HEK293T (cell line): ENCODE results near the gene CLCN1.

ENCODE experiments used
- CTCF ChIA-PET: fragments of 350-600 bp; formaldehyde crosslinking; extraction: SDS; loops from one replicate; lab custom pipeline; 2021; ENCODE audit warnings: antibody characterized with exemption, inconsistent platforms; lab: Yijun Ruan, JAX
- POLR2A ChIA-PET: fragments of 350-600 bp; formaldehyde crosslinking; extraction: SDS; loops from one replicate; lab custom pipeline; 2020; ENCODE audit warnings: antibody characterized with exemption, inconsistent platforms; lab: Yijun Ruan, JAX
- DNase-seq: peaks from one replicate; pipeline ENCODE4 v3.0.0; 2012; ENCODE audit warnings: mixed read lengths; ENCODE audit errors: extremely low spot score
- ARNT ChIP-seq: fragments of 450-650 bp; IDR thresholded peaks from 2 replicates; pipeline ENCODE4 v1.6.1; 2017; ENCODE audit warnings: mild to moderate bottlenecking
- BHLHE40 ChIP-seq: fragments of 450-650 bp; IDR thresholded peaks from 2 replicates; pipeline ENCODE4 v1.6.1; 2016; ENCODE audit warnings: mild to moderate bottlenecking, moderate library complexity, borderline replicate concordance
- CTBP1 ChIP-seq: fragments of 450-650 bp; IDR thresholded peaks from 2 replicates; pipeline ENCODE4 v1.6.1; 2016; ENCODE audit warnings: borderline replicate concordance
- ELF4 ChIP-seq: fragments of 450-650 bp; IDR thresholded peaks from 2 replicates; pipeline ENCODE4 v1.6.1; 2017; ENCODE audit warnings: antibody characterized with exemption
- FOXA1 ChIP-seq: fragments of 450-650 bp; IDR thresholded peaks from 2 replicates; pipeline ENCODE4 v1.6.1; 2016; ENCODE audit warnings: mild to moderate bottlenecking
- FOXK2 ChIP-seq: fragments of 450-650 bp; IDR thresholded peaks from 2 replicates; pipeline ENCODE4 v1.6.1; 2016; ENCODE audit warnings: mild to moderate bottlenecking
- FOXM1 ChIP-seq: fragments of 450-650 bp; IDR thresholded peaks from 2 replicates; pipeline ENCODE4 v1.6.1; 2017; ENCODE audit warnings: mild to moderate bottlenecking, borderline replicate concordance
- HDGF ChIP-seq: fragments of 450-650 bp; IDR thresholded peaks from 2 replicates; pipeline ENCODE4 v1.6.1; 2017; ENCODE audit warnings: antibody characterized with exemption, borderline replicate concordance
- L3MBTL2 ChIP-seq: fragments of 450-650 bp; conservative IDR thresholded peaks from 2 replicates; pipeline ENCODE4 v1.6.1; 2016; ENCODE audit warnings: mild to moderate bottlenecking
- LEF1 ChIP-seq: fragments of 450-650 bp; IDR thresholded peaks from 2 replicates; pipeline ENCODE4 v1.6.1; 2017; ENCODE audit warnings: mild to moderate bottlenecking, borderline replicate concordance
- NFRKB ChIP-seq: fragments of 450-650 bp; IDR thresholded peaks from 2 replicates; pipeline ENCODE4 v1.6.1; 2016; ENCODE audit warnings: mild to moderate bottlenecking, moderate library complexity
- SP1 ChIP-seq: fragments of 450-650 bp; IDR thresholded peaks from 2 replicates; pipeline ENCODE4 v1.6.1; 2017
- SUZ12 ChIP-seq: fragments of 450-650 bp; IDR thresholded peaks from 2 replicates; pipeline ENCODE4 v1.6.1; 2016; ENCODE audit warnings: mild to moderate bottlenecking
- TARDBP ChIP-seq: fragments of 450-650 bp; IDR thresholded peaks from 2 replicates; pipeline ENCODE4 v1.6.1; 2016
- ZNF384 ChIP-seq: fragments of 450-650 bp; IDR thresholded peaks from 2 replicates; pipeline ENCODE4 v1.6.1; 2016
- TF ChIP-seq, protein P1 (sequence below): fragments of 450-650 bp; IDR thresholded peaks from 2 replicates; pipeline ENCODE4 v1.6.1; 2016

Gene CLCN1

DNA sequence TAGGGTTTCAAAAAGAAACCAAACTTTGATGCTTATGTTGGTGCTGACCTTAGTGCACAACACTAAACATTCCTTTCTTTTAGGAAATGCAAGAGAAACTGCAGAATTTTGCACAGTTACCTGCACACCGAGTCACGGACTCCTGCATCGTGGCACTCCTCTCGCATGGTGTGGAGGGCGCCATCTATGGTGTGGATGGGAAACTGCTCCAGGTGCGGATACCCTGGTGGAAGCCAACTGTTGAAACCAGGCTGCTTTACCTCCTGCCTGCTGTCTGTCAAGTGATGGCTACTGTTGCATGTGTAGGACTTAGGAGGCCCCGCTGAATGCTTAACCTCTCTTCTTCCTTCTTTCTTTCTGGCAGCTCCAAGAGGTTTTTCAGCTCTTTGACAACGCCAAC lies 16.1 kb upstream of the CLCN1 start:
- no peak for TF ChIP-seq FOXM1
- TF ChIP-seq, protein P1, sequence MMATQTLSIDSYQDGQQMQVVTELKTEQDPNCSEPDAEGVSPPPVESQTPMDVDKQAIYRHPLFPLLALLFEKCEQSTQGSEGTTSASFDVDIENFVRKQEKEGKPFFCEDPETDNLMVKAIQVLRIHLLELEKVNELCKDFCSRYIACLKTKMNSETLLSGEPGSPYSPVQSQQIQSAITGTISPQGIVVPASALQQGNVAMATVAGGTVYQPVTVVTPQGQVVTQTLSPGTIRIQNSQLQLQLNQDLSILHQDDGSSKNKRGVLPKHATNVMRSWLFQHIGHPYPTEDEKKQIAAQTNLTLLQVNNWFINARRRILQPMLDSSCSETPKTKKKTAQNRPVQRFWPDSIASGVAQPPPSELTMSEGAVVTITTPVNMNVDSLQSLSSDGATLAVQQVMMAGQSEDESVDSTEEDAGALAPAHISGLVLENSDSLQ = no peak; the same call in 1 of the 2 replicates
- no peak for TF ChIP-seq FOXA1
- TF ChIP-seq NFRKB = no peak
- no peak for TF ChIP-seq SP1
- no peak for TF ChIP-seq ZNF384
- TF ChIP-seq ARNT = no peak
- TF ChIP-seq ELF4 = no peak
- no peak for TF ChIP-seq TARDBP
- no peak for TF ChIP-seq BHLHE40
- no peak for TF ChIP-seq LEF1
- TF ChIP-seq CTBP1 = no peak
- TF ChIP-seq L3MBTL2 = no peak
- no peak for TF ChIP-seq HDGF
- TF ChIP-seq FOXK2 = no peak
- TF ChIP-seq SUZ12 = no peak
- ChIA-PET CTCF (interaction anchor here (0.7 to 1.7 kb wide), 10 partner anchors 9 to 106 kb away, joined by 3 to 14 read pairs (median 4); partner anchors contain the start of gene CLCN1), POLR2A (interaction anchor here (1.3 kb wide), 1 partner anchor 36 kb away, joined by 5 read pairs; the partner anchor contains the start of gene GSTK1)
- peak; percentile 69 for DNase-seq

DNA sequence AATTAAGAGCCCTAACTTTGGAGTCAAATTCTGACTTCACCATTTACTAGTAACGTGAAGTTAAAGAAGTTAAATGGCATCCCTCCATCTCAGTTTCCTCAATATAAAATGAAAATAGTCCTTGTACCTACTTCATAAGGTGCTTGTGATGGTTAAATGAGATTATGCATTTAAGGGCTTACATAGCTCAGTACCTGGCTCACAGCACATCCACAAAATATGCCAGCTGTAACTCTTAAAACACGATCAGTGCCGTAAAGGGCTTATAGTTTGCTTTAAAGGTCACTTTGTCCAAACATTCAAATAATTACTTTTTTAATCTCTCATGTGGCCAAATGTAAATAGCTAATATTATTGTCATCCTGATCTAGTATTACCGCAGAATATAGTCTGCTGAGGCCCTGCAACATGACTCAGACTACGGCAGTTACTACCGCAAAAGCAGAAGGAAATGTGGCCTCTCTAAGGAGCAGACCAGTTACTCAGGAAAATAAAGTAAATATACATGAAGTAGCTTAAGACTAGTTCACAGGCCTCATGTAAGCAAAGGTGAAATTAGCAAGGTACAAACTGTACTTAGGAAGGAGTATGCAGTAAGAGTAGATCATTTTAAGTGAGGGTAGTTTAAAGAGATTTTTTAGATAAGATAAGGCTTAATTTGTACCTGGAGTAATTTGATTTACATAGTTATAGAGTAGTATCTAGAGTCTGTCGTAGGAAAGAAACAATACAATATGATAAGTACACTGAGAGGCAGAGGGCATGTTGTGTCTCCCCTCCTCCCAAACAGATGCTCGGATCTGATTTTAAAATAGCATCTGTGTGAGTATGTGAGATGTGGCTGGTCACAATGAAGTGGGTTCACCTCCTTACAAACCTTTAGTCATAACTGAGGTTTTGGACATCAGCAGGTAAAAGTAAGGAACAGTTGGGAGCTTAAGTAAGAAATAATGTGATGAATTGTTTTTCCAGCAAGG lies 14.7 kb upstream of the CLCN1 start:
- ChIA-PET CTCF (interaction anchor here (0.7 to 1.2 kb wide), 4 partner anchors 9 to 79 kb away, joined by 3 to 4 read pairs (median 3); partner anchors contain the start of genes CLCN1 and GSTK1), POLR2A (interaction anchor here (1.8 kb wide), 1 partner anchor 38 kb away, joined by 5 read pairs; the partner anchor contains the start of gene GSTK1)
- TF ChIP-seq LEF1 = no peak
- TF ChIP-seq FOXK2 = no peak
- no peak for TF ChIP-seq BHLHE40
- TF ChIP-seq FOXM1 = no peak
- no peak for TF ChIP-seq CTBP1
- DNase-seq = no peak

DNA sequence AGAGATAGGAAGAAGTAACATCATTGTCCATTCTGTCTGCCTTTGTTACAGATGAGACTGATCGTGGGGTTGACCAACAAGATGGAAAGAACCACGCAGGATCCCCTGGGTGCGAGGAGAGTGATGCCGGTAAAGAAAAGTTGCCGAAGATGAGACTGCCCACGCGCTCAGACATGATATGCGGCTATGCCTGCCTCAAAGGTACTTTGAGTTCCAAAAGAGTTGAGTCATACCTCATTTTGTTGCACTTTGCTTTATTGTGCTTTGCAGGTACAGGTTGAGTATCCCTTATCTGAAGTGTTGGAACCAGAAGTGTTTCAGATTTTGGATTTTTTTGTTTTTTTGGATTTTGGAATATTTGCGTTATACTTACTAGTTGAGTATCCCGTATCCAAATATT lies 12.2 kb upstream of the CLCN1 start:
- no peak for DNase-seq
- TF ChIP-seq FOXA1 (no peak), NFRKB (no peak), HDGF (no peak), L3MBTL2 (no peak), FOXK2 (no peak), CTBP1 (no peak), ZNF384 (no peak)
- ChIA-PET POLR2A (no interaction called here), CTCF (no interaction called here)

DNA sequence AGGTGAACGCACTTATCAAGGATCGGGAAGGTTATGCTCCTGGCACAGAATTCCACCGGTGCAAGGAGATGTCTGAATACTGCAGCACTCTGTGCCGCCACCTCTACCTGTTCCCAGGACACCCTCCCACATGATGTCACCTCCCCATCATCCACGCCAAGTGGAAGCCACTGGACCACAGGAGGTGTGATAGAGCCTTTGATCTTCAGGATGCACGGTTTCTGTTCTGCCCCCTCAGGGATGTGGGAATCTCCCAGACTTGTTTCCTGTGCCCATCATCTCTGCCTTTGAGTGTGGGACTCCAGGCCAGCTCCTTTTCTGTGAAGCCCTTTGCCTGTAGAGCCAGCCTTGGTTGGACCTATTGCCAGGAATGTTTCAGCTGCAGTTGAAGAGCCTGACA lies 11.0 kb upstream of the CLCN1 start:
- CTCF ChIA-PET = interaction anchor here (0.9 to 2.7 kb wide), 4 partner anchors 9 to 432 kb away, joined by 3 to 16 read pairs (median 5); no protein-coding TSS in a partner anchor
- TF ChIP-seq SP1 (no peak), ELF4 (no peak)
- POLR2A ChIA-PET = no interaction called here
- DNase-seq = no peak

DNA sequence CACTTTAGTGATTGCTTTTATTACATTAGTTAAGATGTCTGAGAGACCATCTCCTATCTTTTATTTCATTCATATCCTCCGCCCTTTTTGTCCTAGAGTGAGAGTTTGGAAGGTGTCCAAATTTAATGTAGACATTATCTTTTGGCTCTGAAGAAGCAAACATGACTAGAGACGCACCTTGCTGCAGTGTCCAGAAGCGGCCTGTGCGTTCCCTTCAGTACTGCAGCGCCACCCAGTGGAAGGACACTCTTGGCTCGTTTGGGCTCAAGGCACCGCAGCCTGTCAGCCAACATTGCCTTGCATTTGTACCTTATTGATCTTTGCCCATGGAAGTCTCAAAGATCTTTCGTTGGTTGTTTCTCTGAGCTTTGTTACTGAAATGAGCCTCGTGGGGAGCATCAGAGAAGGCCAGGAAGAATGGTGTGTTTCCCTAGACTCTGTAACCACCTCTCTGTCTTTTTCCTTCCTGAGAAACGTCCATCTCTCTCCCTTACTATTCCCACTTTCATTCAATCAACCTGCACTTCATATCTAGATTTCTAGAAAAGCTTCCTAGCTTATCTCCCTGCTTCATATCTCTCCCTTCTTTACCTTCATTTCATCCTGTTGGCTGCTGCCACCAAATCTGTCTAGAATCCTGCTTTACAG lies 10.4 kb upstream of the CLCN1 start:
- CTCF ChIA-PET = interaction anchor here (0.9 to 2.7 kb wide), 4 partner anchors 9 to 433 kb away, joined by 3 to 16 read pairs (median 5); no protein-coding TSS in a partner anchor
- TF ChIP-seq FOXA1 (no peak), L3MBTL2 (no peak), FOXK2 (no peak), HDGF (no peak), FOXM1 (no peak), ARNT (no peak)
- POLR2A ChIA-PET = no interaction called here
- DNase-seq = peak; percentile 85

DNA sequence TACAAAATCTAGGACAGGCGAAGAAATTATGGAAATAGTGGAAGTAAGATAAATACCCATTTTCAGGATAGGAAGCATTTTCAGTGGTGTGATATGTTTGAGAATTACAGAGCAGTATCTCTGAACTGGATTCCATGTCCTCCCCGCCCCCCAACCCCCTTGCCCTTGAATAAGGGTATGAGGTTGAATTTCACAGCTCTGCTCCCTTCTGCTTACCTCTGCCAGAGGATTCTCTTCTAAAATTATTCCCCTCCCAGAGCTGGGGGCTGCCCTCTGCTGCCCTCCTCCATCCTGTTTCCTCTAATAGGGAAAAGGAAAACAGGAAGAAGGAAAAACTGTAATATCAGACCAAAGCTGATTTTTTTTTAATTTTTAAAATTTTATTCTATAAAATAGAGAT lies 7.3 kb upstream of the CLCN1 start:
- no peak for TF ChIP-seq FOXK2
- TF ChIP-seq, protein P1 = no peak
- ChIA-PET CTCF (interaction anchor here (1.5 to 2.5 kb wide), 2 partner anchors 9 to 68 kb away, joined by 5 to 12 read pairs; no protein-coding TSS in a partner anchor), POLR2A (interaction anchor here (0.8 to 1.6 kb wide), 2 partner anchors 21 to 72 kb away, joined by 3 to 6 read pairs; partner anchors contain the start of gene CASP2)
- no peak for DNase-seq

DNA sequence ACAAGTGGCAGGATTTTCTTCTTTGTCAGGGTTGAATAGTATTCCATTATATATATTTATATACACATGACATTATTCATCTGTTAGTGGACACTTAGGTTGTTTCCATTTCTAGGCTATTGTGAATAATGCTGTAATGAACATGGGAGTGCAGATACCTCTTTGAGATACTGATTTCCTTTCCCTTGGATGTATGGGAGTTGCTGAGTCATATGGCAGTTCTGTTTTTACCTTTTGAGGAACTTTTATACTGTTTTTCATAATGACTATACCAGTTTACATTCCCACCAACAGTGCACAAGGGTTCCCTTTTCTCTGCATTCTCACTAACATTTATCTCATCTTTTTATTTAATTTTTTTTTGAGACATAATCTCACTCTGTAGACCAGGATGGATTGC lies 1.8 kb upstream of the CLCN1 start:
- ChIA-PET CTCF (no interaction called here), POLR2A (no interaction called here)
- no peak for TF ChIP-seq FOXA1
- TF ChIP-seq FOXK2 = no peak
- TF ChIP-seq ZNF384 = no peak
- TF ChIP-seq, protein P1 = no peak
- TF ChIP-seq ARNT = no peak
- TF ChIP-seq TARDBP = no peak
- no peak for TF ChIP-seq ELF4
- no peak for TF ChIP-seq SUZ12
- no peak for TF ChIP-seq NFRKB
- no peak for TF ChIP-seq FOXM1
- no peak for TF ChIP-seq SP1
- no peak for TF ChIP-seq LEF1
- TF ChIP-seq L3MBTL2 = no peak
- TF ChIP-seq HDGF = no peak
- no peak for TF ChIP-seq BHLHE40
- no peak for TF ChIP-seq CTBP1

More for the DNA sequence above, 1.8 kb upstream of the CLCN1 start:
- no peak for DNase-seq
